IMR-90 (cell line): ENCODE data around the gene KBTBD4. TPM values are rescaled to one million over a fixed set of nuclear protein-coding genes. Genes with fewer than 3 reads are reported as not detected.

Source experiments
- ATAC-seq: fragments of 200-7000 bp; cut with Tn5 transposase; 2 replicates; pipeline ENCODE4 v1.9.1; 2020; ENCODE audit warnings: low read depth, mild to moderate bottlenecking, moderate library complexity
- BruUV-seq: library from RNA; stranded (reverse); fragments of 400-500 nt; replicated peaks from 2 replicates; lab custom pipeline; 2021; lab: Mats Ljungman, UMichigan
- CTCF ChIA-PET: fragments of 300-600 bp; formaldehyde crosslinking; extraction: SDS; loops from one replicate; lab custom pipeline; 2021; ENCODE audit warnings: antibody characterized with exemption; lab: Yijun Ruan, JAX
- POLR2A ChIA-PET: fragments of 300-600 bp; sonication (Branson Sonifier 250); formaldehyde crosslinking; loops from one replicate; lab custom pipeline; 2022; ENCODE audit warnings: antibody characterized with exemption; ENCODE audit not compliant: unreplicated experiment; lab: Charles Lee
- DNase-seq: peaks from one replicate; pipeline ENCODE4 v3.0.0; 2013
- H2AFZ ChIP-seq: replicated peaks from 2 replicates; pipeline ENCODE3; 2013; ENCODE audit warnings: low read length, mild to moderate bottlenecking; ENCODE audit not compliant: poor library complexity
- H2AK5ac ChIP-seq: 2 replicates; pipeline ENCODE4 v1.6.1; 2013; ENCODE audit warnings: low read depth, low read length, inconsistent platforms
- H2AK9ac ChIP-seq: replicated peaks from 2 replicates; pipeline ENCODE3; 2013; ENCODE audit warnings: mild to moderate bottlenecking, low read depth, low read length, moderate library complexity; ENCODE audit not compliant: poor library complexity
- H2BK120ac ChIP-seq: 2 replicates; pipeline ENCODE4 v1.6.1; 2013; ENCODE audit warnings: low read depth, low read length, inconsistent platforms
- H2BK15ac ChIP-seq: 3 replicates; pipeline ENCODE4 v1.6.1; 2013; ENCODE audit warnings: low read depth, low read length, inconsistent platforms
- H2BK20ac ChIP-seq: 2 replicates; pipeline ENCODE4 v1.6.1; 2013; ENCODE audit warnings: low read depth, mild to moderate bottlenecking, inconsistent platforms, low read length, moderate library complexity
- H2BK5ac ChIP-seq: 2 replicates; pipeline ENCODE4 v1.6.1; 2013; ENCODE audit warnings: mild to moderate bottlenecking, low read depth, low read length, inconsistent platforms; ENCODE audit not compliant: poor library complexity, severe bottlenecking
- H3K14ac ChIP-seq: replicated peaks from 2 replicates; pipeline ENCODE4 v1.6.1; 2013; ENCODE audit warnings: low read depth, low read length, inconsistent platforms
- H3K18ac ChIP-seq: 2 replicates; pipeline ENCODE4 v1.6.1; 2013; ENCODE audit warnings: low read depth, low read length, control low read depth
- H3K23ac ChIP-seq: 2 replicates; pipeline ENCODE4 v1.6.1; 2013; ENCODE audit warnings: low read depth, low read length, inconsistent platforms
- H3K27ac ChIP-seq: 2 replicates; pipeline ENCODE4 v1.5.1; 2013; ENCODE audit warnings: mild to moderate bottlenecking, control low read depth, low read length; ENCODE audit not compliant: insufficient read depth
- H3K27me3 ChIP-seq: 2 replicates; pipeline ENCODE4 v1.6.1; 2013; ENCODE audit warnings: low read length; ENCODE audit not compliant: control insufficient read depth, insufficient read depth
- H3K36me3 ChIP-seq: 2 replicates; pipeline ENCODE4 v1.6.1; 2013; ENCODE audit warnings: low read length, mixed read lengths; ENCODE audit not compliant: control insufficient read depth, insufficient read depth
- H3K4ac ChIP-seq: 2 replicates; pipeline ENCODE4 v1.6.1; 2013; ENCODE audit warnings: low read depth, low read length, inconsistent platforms
- H3K4me1 ChIP-seq: 2 replicates; pipeline ENCODE4 v1.6.1; 2013; ENCODE audit warnings: low read length, mixed read lengths; ENCODE audit not compliant: control insufficient read depth, insufficient read depth
- H3K4me2 ChIP-seq: 2 replicates; pipeline ENCODE4 v1.6.1; 2013; ENCODE audit warnings: low read depth, mild to moderate bottlenecking, control low read depth, low read length, moderate library complexity
- H3K4me3 ChIP-seq: 2 replicates; pipeline ENCODE4 v1.5.1; 2013; ENCODE audit warnings: low read depth, mild to moderate bottlenecking, control low read depth, low read length, moderate library complexity; ENCODE audit not compliant: insufficient read depth
- H3K56ac ChIP-seq: 2 replicates; pipeline ENCODE4 v1.6.1; 2013; ENCODE audit warnings: low read length, inconsistent platforms; ENCODE audit not compliant: insufficient read depth; ENCODE audit errors: extremely low read depth
- H3K79me1 ChIP-seq, 2 experiments: 2 replicates each; pipeline ENCODE4 v1.6.1; 2013; ENCODE audit warnings: low read length in 2 of 2, inconsistent platforms in 1 of 2, low read depth in 1 of 2
- H3K9ac ChIP-seq: 2 replicates; pipeline ENCODE4 v1.6.1; 2013; ENCODE audit warnings: low read depth, low read length, control low read depth
- H3K9me1 ChIP-seq: 2 replicates; pipeline ENCODE4 v1.6.1; 2013; ENCODE audit warnings: low read length, inconsistent platforms; ENCODE audit not compliant: insufficient read depth
- H3K9me3 ChIP-seq: 2 replicates; pipeline ENCODE4 v1.6.1; 2013; ENCODE audit warnings: low read length; ENCODE audit not compliant: control insufficient read depth, insufficient read depth
- H4K20me1 ChIP-seq: 2 replicates; pipeline ENCODE4 v1.6.1; 2013; ENCODE audit warnings: low read length, inconsistent platforms; ENCODE audit not compliant: insufficient read depth
- H4K5ac ChIP-seq: 2 replicates; pipeline ENCODE4 v1.6.1; 2013; ENCODE audit warnings: mild to moderate bottlenecking, low read depth, low read length, control low read depth
- H4K8ac ChIP-seq, 2 experiments: 2 replicates each; pipeline ENCODE4 v1.6.1; 2013; ENCODE audit warnings: low read depth in 2 of 2, low read length in 2 of 2, control low read depth in 1 of 2, inconsistent platforms in 1 of 2
- H4K91ac ChIP-seq: 2 replicates; pipeline ENCODE4 v1.6.1; 2013; ENCODE audit warnings: low read depth, low read length, inconsistent platforms; ENCODE audit not compliant: insufficient read depth
- FOS ChIP-seq: fragments of 150-350 bp; IDR thresholded peaks from 2 replicates; pipeline ENCODE4 v1.6.1; 2016; ENCODE audit warnings: low read depth, low read length
- MXI1 ChIP-seq: IDR thresholded peaks from 2 replicates; pipeline ENCODE4 v1.6.1; 2012; ENCODE audit warnings: low read depth, mild to moderate bottlenecking, low read length, moderate library complexity, borderline replicate concordance
- RCOR1 ChIP-seq: IDR thresholded peaks from 2 replicates; pipeline ENCODE4 v1.6.1; 2012; ENCODE audit warnings: mild to moderate bottlenecking, low read length, improper control_type of control experiment; ENCODE audit not compliant: insufficient replicate concordance
- USF2 ChIP-seq: fragments of 150-350 bp; IDR thresholded peaks from 2 replicates; pipeline ENCODE4 v1.6.1; 2017; ENCODE audit warnings: mild to moderate bottlenecking, antibody characterized with exemption, low read length, low read depth
- WGBS, 2 experiments: methylation state at CpG; one replicate each; pipeline versions ENCODE4 v1.1.5 to v1.1.7; 2013; ENCODE audit warnings: missing lambda C conversion rate in 2 of 2; ENCODE audit not compliant: insufficient read length in 1 of 2; ENCODE audit errors: extremely low coverage in 2 of 2; 5-methylcytosine and 5-hydroxymethylcytosine counted together
- dilution Hi-C: fragments of 300-500 bp; cut with HindIII; formaldehyde crosslinking; loops from one replicate; pipeline ENCODE4 v1.14.3; 2018; ENCODE audit warnings: low sequenced_read_pairs; ENCODE audit not compliant: unreplicated experiment
- in situ Hi-C: fragments of 300-500 bp; cut with MboI; formaldehyde crosslinking; loops from 3 replicates; pipeline ENCODE4 v1.14.3; 2019; ENCODE audit warnings: low sequenced_read_pairs, inconsistent platforms, mixed read lengths
- intact Hi-C: fragments of 100-400 bp; cut with micrococcal nuclease; formaldehyde crosslinking; loops from 2 replicates; pipeline ENCODE4 v1.10.0; 2022
- polyA plus RNA-seq, 3 experiments: library from polyadenylated mRNA; depleted of rRNA; stranded (reverse); fragments of >200 nt; gene quantifications; 2 replicates each; pipeline ENCODE4 v1.2.3, GENCODE V29; 2012; ENCODE audit warnings: low replicate concordance in 1 of 3
- total RNA-seq: library from RNA; depleted of rRNA; stranded (reverse); fragments of >200 nt; gene quantifications from 2 replicates; pipeline ENCODE4 v1.2.3, GENCODE V29; 2012

KBTBD4 gene
- total and polyA plus RNA-seq, 2 of the 4 experiments (the other 2 are of a cell fraction) = 14.9 to 41.6 TPM

- H3K79me1 ChIP-seq = peaks cover 28 to 54% of the 10 kb centered on the region in 2 experiments
- in situ Hi-C loops (no loop called here), intact Hi-C loops (no loop called here), dilution Hi-C loops (no loop called here)
- TF ChIP-seq USF2 (peak; percentile 81), MXI1 (peak; percentile 70), RCOR1 (no peak), FOS (peak; percentile 36; the same call in 1 of the 2 replicates)
- H3K9me1 ChIP-seq = peaks cover 9% of the 10 kb centered on the region
- H4K91ac ChIP-seq = no peak overlapping the region
- H2BK20ac ChIP-seq = no peak overlapping the region
- H4K8ac ChIP-seq = no peak overlapping the region
- no peak overlapping the region for H3K18ac ChIP-seq
- H2AFZ ChIP-seq = no peak overlapping the region
- no peak overlapping the region for H3K27ac ChIP-seq
- no peak overlapping the region for H3K9ac ChIP-seq
- no peak overlapping the region for H3K4ac ChIP-seq
- H3K23ac ChIP-seq = no peak overlapping the region
- no peak overlapping the region for H2BK15ac ChIP-seq
- no peak overlapping the region for H3K14ac ChIP-seq
- no peaks in the 10 kb centered on the region for H3K27me3 ChIP-seq
- peaks cover 6% of the 10 kb centered on the region for H3K4me1 ChIP-seq
- POLR2A ChIA-PET = no interaction called here
- no peaks in the 10 kb centered on the region for H3K9me3 ChIP-seq
- H3K4me3 ChIP-seq = no peak overlapping the region
- peak overlapping the region; percentile 80 for H2BK5ac ChIP-seq
- CTCF ChIA-PET = interaction anchor here (0.9 kb wide), 1 partner anchor 20 kb away, joined by 7 read pairs; no protein-coding TSS in a partner anchor
- no peak overlapping the region for H2AK9ac ChIP-seq
- WGBS, 2 experiments = no CpG with 5 or more reads among the region's 1 CpG
- ATAC-seq (peak; percentile 96), DNase-seq (peak; percentile 85)
- peaks cover 28% of the 10 kb centered on the region for H3K36me3 ChIP-seq
- no peak overlapping the region for H4K5ac ChIP-seq
- H2BK120ac ChIP-seq = no peak overlapping the region
- H3K56ac ChIP-seq = no peak overlapping the region
- BruUV-seq = no TSS peak
- no peak overlapping the region for H2AK5ac ChIP-seq
- peaks cover 13% of the 10 kb centered on the region; the same call in 1 of the 2 replicates for H4K20me1 ChIP-seq
- no peak overlapping the region for H3K4me2 ChIP-seq
Measured at GRCh38 chr11:47571895-47572294, 6.9 kb downstream of the KBTBD4 start.
